Mesothelial cell of epicardium (in vitro differentiated cells): Measurements from ENCODE around the gene RNF43. TPM values are rescaled to one million over a fixed set of nuclear protein-coding genes. Genes with fewer than 3 reads are reported as not detected.
"Not testable (repeated sequence)": the region's sequence is repeated elsewhere in the genome, so short reads cannot be mapped to it uniquely, and the experiment has no call there.

ENCODE experiments used
- DNase-seq, 2 experiments: peaks; one replicate each; pipeline ENCODE4 v3.0.0; 2021; ENCODE audit warnings: low spot score in 2 of 2; ENCODE audit not compliant: unreplicated experiment in 2 of 2
- H3K27ac Mint-ChIP-seq: 2 replicates; pipeline ENCODE4 v1.8.0; 2021; ENCODE audit warnings: mixed read lengths
- H3K27me3 Mint-ChIP-seq: 2 replicates; pipeline ENCODE4 v1.8.0; 2021; ENCODE audit warnings: low read depth, mixed read lengths
- H3K36me3 Mint-ChIP-seq: 2 replicates; pipeline ENCODE4 v1.8.0; 2021; ENCODE audit warnings: mixed read lengths
- H3K4me1 Mint-ChIP-seq: 2 replicates; pipeline ENCODE4 v1.8.0; 2021; ENCODE audit warnings: mixed read lengths
- H3K4me3 Mint-ChIP-seq: 2 replicates; pipeline ENCODE4 v1.8.0; 2021; ENCODE audit warnings: mild to moderate bottlenecking, moderate library complexity, mixed read lengths
- H3K9me3 Mint-ChIP-seq: 2 replicates; pipeline ENCODE4 v1.8.0; 2021; ENCODE audit warnings: mixed read lengths
- CTCF ChIP-seq: fragments of 200-600 bp; sonication (generic); IDR thresholded peaks from one replicate; pipeline ENCODE4 v1.5.0; 2021; ENCODE audit warnings: antibody characterized with exemption; ENCODE audit not compliant: unreplicated experiment
- total RNA-seq: library from RNA; stranded (reverse); gene quantifications from 3 replicates; pipeline ENCODE4 v1.2.1, GENCODE V29; 2021

RNF43 gene
- total RNA-seq, 1 donor from 2014 or later, result 40.3 TPM

DNA sequence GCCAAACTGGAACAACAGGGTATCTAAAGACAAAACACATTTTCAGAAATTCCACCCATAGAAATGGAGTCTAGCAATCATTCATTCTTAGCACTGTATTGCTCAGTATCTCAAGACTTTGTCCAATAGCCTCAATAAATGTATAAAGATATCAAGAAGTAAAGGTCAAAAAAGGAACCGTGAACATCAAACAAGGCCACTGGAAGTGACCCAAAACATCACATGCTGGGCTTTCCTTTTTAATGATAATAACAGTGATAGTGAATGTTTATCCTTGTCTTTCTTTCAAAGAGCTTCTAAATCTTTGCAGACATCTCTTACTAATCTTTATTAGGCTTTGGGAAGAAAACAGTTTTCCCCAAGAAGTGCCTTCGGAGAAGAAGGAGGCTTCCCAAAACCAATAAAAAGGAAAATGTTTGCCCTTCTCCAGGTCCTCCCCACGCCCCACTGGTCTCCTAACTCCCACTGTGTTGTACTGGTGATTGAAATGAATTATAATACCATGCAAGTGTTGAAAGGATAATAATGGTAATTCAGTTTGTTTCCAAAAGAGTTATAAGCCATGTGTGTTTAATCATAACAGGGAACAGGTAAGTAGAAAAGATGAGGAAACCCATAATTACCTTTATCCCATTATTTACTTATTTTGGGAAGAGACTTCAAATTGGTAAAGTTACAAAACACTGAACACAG lies 18.6 kb downstream of the RNF43 start:
- TF ChIP-seq CTCF, result no peak
- Mint-ChIP-seq H3K4me3 (no peak overlapping the region), H3K4me1 (peaks cover 84% of the 10 kb centered on the region), H3K27me3 (no peaks in the 10 kb centered on the region), H3K36me3 (peaks cover 12% of the 10 kb centered on the region), H3K9me3 (no peaks in the 10 kb centered on the region), H3K27ac (peak overlapping the region; percentile 90)
- DNase-seq, result no peak

DNA sequence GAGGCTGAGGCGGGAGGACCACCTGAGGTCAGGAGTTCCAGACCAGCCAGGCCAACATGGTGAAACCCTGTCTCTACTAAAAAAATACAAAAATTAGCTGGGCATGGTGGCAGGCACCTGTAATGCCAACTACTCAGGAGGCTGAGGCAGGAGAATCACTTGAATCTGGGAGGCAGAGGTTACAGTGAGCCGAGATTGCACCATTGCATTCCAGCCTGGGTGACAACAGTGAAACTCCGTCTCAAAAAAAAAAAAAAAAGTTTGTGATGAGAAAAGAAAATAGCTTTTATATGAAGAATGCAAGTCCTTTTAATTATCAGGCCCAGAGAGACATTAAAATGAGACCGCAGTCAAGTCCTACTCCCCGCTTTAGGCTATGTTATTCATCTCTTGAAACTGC lies 19.9 kb downstream of the RNF43 start:
- peak overlapping the region; percentile 86 for H3K27ac Mint-ChIP-seq

DNA sequence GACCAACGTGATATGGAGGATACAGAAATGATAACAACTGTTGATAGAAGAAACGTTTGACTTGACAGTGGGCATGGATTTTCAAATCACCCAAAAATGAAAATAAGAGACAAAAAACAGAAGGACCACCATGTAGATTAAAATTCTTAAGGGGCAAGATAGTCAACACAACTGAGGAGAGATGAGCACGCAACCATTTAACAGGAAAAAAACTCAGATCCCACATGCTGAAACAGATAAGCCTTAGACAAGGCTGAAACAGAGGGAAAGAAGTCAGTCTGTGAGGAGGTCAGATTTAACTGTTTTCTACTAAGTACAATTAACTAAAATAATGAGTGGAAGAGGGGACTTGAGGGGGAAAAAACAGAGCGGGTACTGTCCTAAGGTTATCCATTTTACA lies 21.2 kb downstream of the RNF43 start:
- H3K27ac Mint-ChIP-seq, result peak overlapping the region; percentile 80
- H3K36me3 Mint-ChIP-seq, result peaks cover 8% of the 10 kb centered on the region
- H3K27me3 Mint-ChIP-seq, result no peaks in the 10 kb centered on the region
- no peak for DNase-seq
- TF ChIP-seq CTCF, result no peak
- H3K9me3 Mint-ChIP-seq, result no peaks in the 10 kb centered on the region
- H3K4me1 Mint-ChIP-seq, result peaks cover 76% of the 10 kb centered on the region
- no peak overlapping the region for H3K4me3 Mint-ChIP-seq

More for the DNA sequence above, 19.9 kb downstream of the RNF43 start:
- H3K27me3 Mint-ChIP-seq, H3K9me3 Mint-ChIP-seq, H3K4me3 Mint-ChIP-seq, DNase-seq: not testable (repeated sequence)
- Mint-ChIP-seq H3K36me3 (peaks cover 12% of the 10 kb centered on the region), H3K4me1 (peaks cover 77% of the 10 kb centered on the region)

- Mint-ChIP-seq H3K27me3 (no peaks in the 10 kb centered on the region), H3K27ac (no peak overlapping the region), H3K36me3 (peaks cover 6% of the 10 kb centered on the region), H3K4me1 (peaks cover 80% of the 10 kb centered on the region), H3K9me3 (no peaks in the 10 kb centered on the region), H3K4me3 (no peak overlapping the region)
- DNase-seq, result no peak
- TF ChIP-seq CTCF, result no peak
Measured at GRCh38 chr17:58394534-58395223, 22.7 kb downstream of the RNF43 start.

DNA sequence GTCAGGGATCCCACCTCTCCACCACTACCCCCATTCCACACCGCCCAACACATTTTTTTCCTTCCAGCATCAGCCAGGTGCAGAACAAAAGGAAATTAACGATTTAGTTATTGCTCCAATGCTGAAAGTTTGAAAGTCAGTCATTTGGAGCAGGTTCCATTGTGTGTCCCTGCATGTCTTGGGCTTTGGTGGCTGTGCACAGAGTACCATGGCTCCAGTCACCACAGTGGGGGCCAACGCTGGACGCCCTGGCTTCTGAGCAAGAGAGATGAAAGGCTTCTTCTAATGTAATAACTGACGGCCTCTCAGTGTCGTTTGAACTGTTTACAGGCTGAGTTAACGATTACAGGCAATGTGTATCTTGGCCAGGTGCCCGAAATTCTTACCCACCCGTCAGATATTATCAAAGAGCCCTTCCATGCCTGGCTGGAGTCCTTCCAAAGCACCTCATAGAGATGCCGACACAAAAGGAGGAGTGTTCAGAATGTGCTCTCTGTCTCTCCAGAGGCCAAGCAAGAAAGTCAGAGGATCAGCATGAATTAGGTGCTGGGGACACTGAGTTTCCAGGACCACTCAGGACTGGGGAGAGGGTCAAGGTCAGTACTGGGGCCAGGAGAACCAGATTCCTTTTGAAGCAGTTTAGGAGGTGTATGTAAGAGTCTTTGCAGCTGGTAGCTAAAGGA lies 25.9 kb downstream of the RNF43 start:
- peak; percentile 72 to 88 for DNase-seq
- peak overlapping the region; percentile 97 for H3K27ac Mint-ChIP-seq
- H3K4me1 Mint-ChIP-seq, result peaks cover 79% of the 10 kb centered on the region
- H3K36me3 Mint-ChIP-seq, result peaks cover 7% of the 10 kb centered on the region
- H3K9me3 Mint-ChIP-seq, result no peaks in the 10 kb centered on the region
- no peaks in the 10 kb centered on the region for H3K27me3 Mint-ChIP-seq
- TF ChIP-seq CTCF, result no peak
- peak overlapping the region; percentile 24 for H3K4me3 Mint-ChIP-seq

GRCh38 chr17:58390884-58391283 lies 26.4 kb downstream of the RNF43 start:
- Mint-ChIP-seq H3K27ac (peak overlapping the region; percentile 97), H3K27me3 (no peaks in the 10 kb centered on the region), H3K4me3 (no peak overlapping the region), H3K36me3 (peaks cover 7% of the 10 kb centered on the region), H3K9me3 (no peaks in the 10 kb centered on the region), H3K4me1 (peaks cover 75% of the 10 kb centered on the region)
- DNase-seq, result no peak
- no peak for TF ChIP-seq CTCF
